CD14-positive monocyte (primary cell): ENCODE results near the gene SCARB1. TPM values are rescaled to one million over a fixed set of nuclear protein-coding genes. Genes with fewer than 3 reads are reported as not detected.

Source experiments
- DNase-seq, 3 donors: peaks; one replicate each; pipeline ENCODE4 v3.0.0-alpha.2; 2011 to 2022
- H2AFZ ChIP-seq: 2 replicates; pipeline ENCODE4 v1.6.0; 2012; ENCODE audit warnings: mild to moderate bottlenecking, low read depth, low read length, inconsistent platforms; ENCODE audit not compliant: insufficient read depth, poor library complexity, severe bottlenecking
- H3K27ac ChIP-seq, 2 donors: 1 replicate in 1 of 2; 2 replicates in 1 of 2; pipeline ENCODE4 v1.5.1; 2012 to 2013; ENCODE audit warnings: low read length in 2 of 2, control low read depth in 1 of 2, inconsistent platforms in 1 of 2, low read depth in 1 of 2, mild to moderate bottlenecking in 1 of 2
- H3K27me3 ChIP-seq, 2 donors: one replicate each; pipeline versions ENCODE4 v1.6.0 to v1.6.1; 2011 to 2013; ENCODE audit warnings: low read length in 2 of 2; ENCODE audit not compliant: control insufficient read depth in 2 of 2, insufficient read depth in 2 of 2
- H3K36me3 ChIP-seq, 2 donors: replicated peaks in 1 of 2; 1 replicate in 1 of 2; 2 replicates in 1 of 2; pipeline versions ENCODE4 v1.5.1 to v1.6.1; 2012 to 2013; ENCODE audit warnings: low read length in 2 of 2, control low read depth in 1 of 2, inconsistent platforms in 1 of 2, mild to moderate bottlenecking in 1 of 2; ENCODE audit not compliant: insufficient read depth in 2 of 2, control insufficient read depth in 1 of 2
- H3K4me1 ChIP-seq, 2 donors: 1 replicate in 1 of 2; 2 replicates in 1 of 2; pipeline versions ENCODE4 v1.5.1 to v1.6.1; 2012 to 2013; ENCODE audit warnings: low read length in 2 of 2, control low read depth in 1 of 2, inconsistent platforms in 1 of 2, mild to moderate bottlenecking in 1 of 2, moderate library complexity in 1 of 2; ENCODE audit not compliant: insufficient read depth in 2 of 2, control insufficient read depth in 1 of 2
- H3K4me2 ChIP-seq: replicated peaks from 2 replicates; pipeline ENCODE3; 2012; ENCODE audit warnings: low read length, moderate library complexity, mild to moderate bottlenecking; ENCODE audit not compliant: poor library complexity, severe bottlenecking; ENCODE audit errors: extremely low read depth
- H3K4me3 ChIP-seq, 3 experiments: fragments of 200-600 bp in 1 of 3; sonication (generic) in 1 of 3; replicated peaks in 1 of 3; 1 replicate in 2 of 3; 2 replicates in 1 of 3; pipeline ENCODE4 v1.5.1; 2011 to 2013; ENCODE audit warnings: low read length in 3 of 3, mild to moderate bottlenecking in 3 of 3, control low read depth in 2 of 3, low read depth in 2 of 3, inconsistent platforms in 1 of 3, moderate library complexity in 1 of 3
- H3K79me2 ChIP-seq: 2 replicates; pipeline ENCODE4 v1.6.0; 2012; ENCODE audit warnings: mild to moderate bottlenecking, control low read depth, inconsistent platforms, low read length, moderate library complexity; ENCODE audit not compliant: insufficient read depth
- H3K9ac ChIP-seq: 2 replicates; pipeline ENCODE4 v1.6.0; 2017; ENCODE audit warnings: low read length, mild to moderate bottlenecking; ENCODE audit not compliant: insufficient read depth, poor library complexity, severe bottlenecking
- H3K9me3 ChIP-seq, 2 donors: replicated peaks in 1 of 2; 1 replicate in 1 of 2; 2 replicates in 1 of 2; pipeline versions ENCODE4 v1.5.1 to v1.6.1; 2012 to 2013; ENCODE audit warnings: low read length in 2 of 2, control low read depth in 1 of 2; ENCODE audit not compliant: control insufficient read depth in 1 of 2, insufficient read depth in 1 of 2
- H4K20me1 ChIP-seq: 2 replicates; pipeline ENCODE4 v1.6.0; 2012; ENCODE audit warnings: mild to moderate bottlenecking, low read length, control low read depth, moderate library complexity; ENCODE audit not compliant: insufficient read depth
- H3K27ac Mint-ChIP-seq, 7 donors: one replicate each; pipeline ENCODE4 v1.8.0; 2020; ENCODE audit warnings: mild to moderate bottlenecking in 7 of 7, mixed read lengths in 7 of 7, moderate library complexity in 6 of 7, inconsistent platforms in 2 of 7
- H3K27me3 Mint-ChIP-seq, 3 donors: one replicate each; pipeline ENCODE4 v1.8.0; 2021 to 2022; ENCODE audit warnings: low read depth in 3 of 3, mild to moderate bottlenecking in 3 of 3, mixed read lengths in 3 of 3, moderate library complexity in 3 of 3, inconsistent platforms in 1 of 3
- H3K36me3 Mint-ChIP-seq, 2 donors: one replicate each; pipeline ENCODE4 v1.8.0; 2020; ENCODE audit warnings: mixed read lengths in 2 of 2, inconsistent platforms in 1 of 2, mild to moderate bottlenecking in 1 of 2
- H3K4me1 Mint-ChIP-seq: one replicate; pipeline ENCODE4 v1.8.0; 2020; ENCODE audit warnings: mild to moderate bottlenecking, mixed read lengths
- H3K4me3 Mint-ChIP-seq, 2 donors: one replicate each; pipeline ENCODE4 v1.8.0; 2020; ENCODE audit warnings: mild to moderate bottlenecking in 2 of 2, mixed read lengths in 2 of 2, moderate library complexity in 1 of 2
- H3K9me3 Mint-ChIP-seq, 7 donors: one replicate each; pipeline ENCODE4 v1.8.0; 2020 to 2022; ENCODE audit warnings: mixed read lengths in 7 of 7, mild to moderate bottlenecking in 6 of 7, moderate library complexity in 6 of 7, inconsistent platforms in 2 of 7
- CTCF ChIP-seq: fragments of 200-600 bp; IDR thresholded peaks from one replicate; pipeline ENCODE4 v1.8.0; 2022; ENCODE audit warnings: antibody characterized with exemption, mild to moderate bottlenecking
- WGBS: methylation state at CpG from one replicate; pipeline ENCODE4 v1.1.5; 2013; ENCODE audit warnings: missing lambda C conversion rate; ENCODE audit not compliant: insufficient coverage; 5-methylcytosine and 5-hydroxymethylcytosine counted together
- intact Hi-C, 2 donors: fragments of 100-400 bp; cut with micrococcal nuclease; formaldehyde crosslinking; loops; one replicate each; pipeline versions ENCODE4 v1.15.0 to v1.15.1; 2023
- polyA plus RNA-seq, 3 donors: library from polyadenylated mRNA; depleted of rRNA in 1 of 3; unstranded in 2 of 3; stranded (reverse) in 1 of 3; fragments of 300-500 nt in 2 of 3; fragments of >200 nt in 1 of 3; fragmentation: Illumina TruSeq in 2 of 3; gene quantifications; 1 replicate in 2 of 3; 2 replicates in 1 of 3; pipeline ENCODE4 v1.2.3, GENCODE V29; 2012 to 2021

SCARB1 gene
- polyA plus RNA-seq, 3 donors = 13.1 to 34.3 (median 15.2) TPM

- no peak for DNase-seq
- Histone ChIP-seq H4K20me1 (peaks cover 76% of the 10 kb centered on the region), H3K4me3 (peak overlapping the region in 2 of 3 experiments; percentile 3 to 63), H3K9ac (no peak overlapping the region), H3K36me3 (peaks cover 24 to 35% of the 10 kb centered on the region in 2 donors), H3K4me2 (peak overlapping the region; percentile 41), H3K9me3 (no peaks in the 10 kb centered on the region), H3K27ac (peak overlapping the region in 1 of 2 donors; percentile 15), H3K27me3 (no peaks in the 10 kb centered on the region), H3K79me2 (peaks cover 49% of the 10 kb centered on the region), H3K4me1 (peaks cover 29 to 38% of the 10 kb centered on the region in 2 donors), H2AFZ (no peak overlapping the region)
- WGBS = 92% methylated on average over 9 of the region's 9 CpGs
- H3K27me3 Mint-ChIP-seq = peaks cover 0 to 7% (median 6%) of the 10 kb centered on the region in 3 donors
- intact Hi-C loops = no loop called here
- H3K4me1 Mint-ChIP-seq = peaks cover 43% of the 10 kb centered on the region
- peaks cover 0 to 10% (median 3%) of the 10 kb centered on the region in 7 donors for H3K9me3 Mint-ChIP-seq
- H3K4me3 Mint-ChIP-seq = peak overlapping the region; percentile 64 to 72
- peak overlapping the region in 6 of 7 donors; percentile 17 to 83 (median 70) for H3K27ac Mint-ChIP-seq
- peaks cover 33 to 35% of the 10 kb centered on the region in 2 donors for H3K36me3 Mint-ChIP-seq
- no peak for TF ChIP-seq CTCF
These were observed 47.2 kb upstream of the SCARB1 start for GRCh38 chr12:124910561-124911478.

- no peak for TF ChIP-seq CTCF
- H3K36me3 ChIP-seq = peaks cover 24 to 35% of the 10 kb centered on the region in 2 donors
- H3K79me2 ChIP-seq = peaks cover 41% of the 10 kb centered on the region
- 100% methylated on average over 1 of the region's 8 CpGs for WGBS
- H2AFZ ChIP-seq = no peak overlapping the region
- Mint-ChIP-seq H3K4me3 (no peak overlapping the region), H3K27me3 (peaks cover 0 to 8% (median 6%) of the 10 kb centered on the region in 3 donors), H3K27ac (peak overlapping the region in 4 of 7 donors; percentile 2 to 50 (median 25)), H3K9me3 (peaks cover 0 to 10% (median 3%) of the 10 kb centered on the region in 7 donors), H3K36me3 (peaks cover 33 to 35% of the 10 kb centered on the region in 2 donors), H3K4me1 (peaks cover 40% of the 10 kb centered on the region)
- H3K27me3 ChIP-seq = no peaks in the 10 kb centered on the region
- H4K20me1 ChIP-seq = peaks cover 77% of the 10 kb centered on the region
- H3K9ac ChIP-seq = no peak overlapping the region
- H3K9me3 ChIP-seq = no peaks in the 10 kb centered on the region
- H3K4me3 ChIP-seq = peak overlapping the region in 1 of 3 experiments; percentile 63
- H3K27ac ChIP-seq = no peak overlapping the region
- DNase-seq = no peak
- H3K4me1 ChIP-seq = peaks cover 24 to 34% of the 10 kb centered on the region in 2 donors
- intact Hi-C loops = loop anchor here (5.0 to 10.0 kb wide), 4 partner anchors 32 to 875 kb away; no protein-coding TSS in a partner anchor
- peak overlapping the region; percentile 41 for H3K4me2 ChIP-seq
These were observed 46.3 kb upstream of the SCARB1 start for GRCh38 chr12:124909831-124910560.
